ENCODE results near the gene ADCY9.
"Not testable (repeated sequence)": the region's sequence is repeated elsewhere in the genome, so short reads cannot be mapped to it uniquely, and the experiment has no call there.

The ADCY9 gene

GRCh38 chr16:3945751-3946603 lies 170.3 kb downstream of the ADCY9 start:
- DNase-seq: no peak

GRCh38 chr16:3944457-3944856 lies 171.8 kb downstream of the ADCY9 start:
- DNase-seq: not testable (repeated sequence)

GRCh38 chr16:3942146-3942545 lies 174.1 kb downstream of the ADCY9 start:
- DNase-seq: not testable (repeated sequence)

- peak; percentile 54 for DNase-seq
Measured at GRCh38 chr16:3938843-3939624, 177.2 kb downstream of the ADCY9 start.

- DNase-seq: no peak
Measured at GRCh38 chr16:3938471-3938842, 177.8 kb downstream of the ADCY9 start.

- DNase-seq: no peak
Measured at GRCh38 chr16:3937066-3937875, 179.0 kb downstream of the ADCY9 start.

- DNase-seq: no peak
Measured at GRCh38 chr16:3935921-3936320, 180.3 kb downstream of the ADCY9 start.

GRCh38 chr16:3934491-3935181 lies 181.6 kb downstream of the ADCY9 start:
- DNase-seq: no peak

GRCh38 chr16:3927147-3927546 lies 189.1 kb downstream of the ADCY9 start:
- not testable (repeated sequence) for DNase-seq

GRCh38 chr16:3924763-3925162 lies 191.5 kb downstream of the ADCY9 start:
- no peak for DNase-seq

GRCh38 chr16:3922241-3922640 lies 194.0 kb downstream of the ADCY9 start:
- DNase-seq: no peak

- DNase-seq: no peak
Measured at GRCh38 chr16:3920206-3920605, 196.0 kb downstream of the ADCY9 start.

GRCh38 chr16:3919413-3919812 lies 196.8 kb downstream of the ADCY9 start:
- no peak for DNase-seq

GRCh38 chr16:3915426-3916260 lies 200.6 kb downstream of the ADCY9 start:
- no peak for DNase-seq

GRCh38 chr16:3912897-3913296 lies 203.3 kb downstream of the ADCY9 start:
- DNase-seq: no peak

Data from activated CD4-positive, alpha-beta T cell treated with anti-CD3 and anti-CD28 coated beads for 1 hour (primary cell).